Measurements from ENCODE around the gene FOSL2. TPM values are rescaled to one million over a fixed set of nuclear protein-coding genes. Genes with fewer than 3 reads are reported as not detected.
"Not testable (repeated sequence)": the region's sequence is repeated elsewhere in the genome, so short reads cannot be mapped to it uniquely, and the experiment has no call there.

Gene FOSL2
- polyA plus RNA-seq, 1 donor from 2014 or later, result 0.50 TPM

DNA sequence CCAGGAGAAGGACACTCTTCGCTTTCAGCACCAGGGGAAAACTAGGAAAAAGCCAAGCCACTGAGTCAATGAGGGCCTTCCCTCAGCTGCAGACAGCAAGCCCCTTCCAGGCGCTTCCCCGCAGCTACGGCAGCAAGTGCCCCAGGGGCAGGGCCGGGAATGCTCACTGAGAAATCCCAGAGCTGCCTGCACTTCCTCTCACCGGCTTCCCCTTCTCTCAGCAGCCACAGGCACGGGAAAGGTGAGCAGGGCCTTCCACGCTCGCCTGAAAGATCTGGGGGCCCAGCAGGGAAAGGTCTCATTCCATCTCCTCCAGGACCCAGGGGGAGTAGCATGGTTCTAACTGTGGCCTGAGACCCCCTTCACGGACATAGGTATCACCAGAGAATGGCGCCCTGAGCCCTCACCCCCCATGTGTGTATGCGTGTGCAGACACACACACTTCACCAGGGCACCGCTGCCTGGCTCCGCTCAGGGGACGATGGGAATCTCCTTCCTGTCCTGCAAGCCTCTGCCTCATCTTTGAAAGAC is 29.6 kb upstream of the FOSL2 start:
- Mint-ChIP-seq H3K4me3 (no peak overlapping the region), H3K36me3 (no peaks in the 10 kb centered on the region)

DNA sequence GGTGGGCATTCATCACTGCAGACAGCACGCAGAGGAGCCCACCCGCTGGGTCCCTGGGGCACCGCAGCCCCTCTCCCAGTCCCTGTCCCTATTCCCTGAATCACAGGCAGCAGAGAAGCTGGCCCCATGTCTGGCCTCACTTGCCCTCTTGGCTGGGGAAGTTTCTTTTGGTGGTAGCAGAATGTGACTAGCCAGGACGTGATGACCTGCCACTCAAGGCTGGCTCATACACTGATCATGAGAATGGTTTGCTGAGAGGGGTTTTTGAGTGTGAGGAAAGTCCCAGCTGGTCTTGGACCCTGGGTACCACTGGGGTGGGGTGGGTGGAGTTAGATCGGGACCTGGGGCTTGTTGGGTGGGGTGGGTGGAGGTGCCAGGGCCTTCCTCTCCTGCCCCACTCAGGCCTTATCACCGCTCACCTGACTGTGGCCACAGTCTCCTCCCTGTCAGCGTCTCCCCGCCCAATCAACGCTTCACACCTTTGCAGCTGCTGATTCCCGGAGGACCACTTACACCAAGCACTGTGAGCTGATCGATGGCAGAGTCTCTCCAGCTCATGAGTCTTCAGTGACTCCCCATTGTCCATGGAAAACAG is 28.9 kb upstream of the FOSL2 start:
- peaks cover 10 to 17% (median 11%) of the 10 kb centered on the region in 3 donors for H3K4me1 Mint-ChIP-seq
- H3K9me3 Mint-ChIP-seq, result peaks cover 0 to 2% (median 0%) of the 10 kb centered on the region in 3 donors
- no peak overlapping the region for H3K27ac Mint-ChIP-seq
- H3K36me3 Mint-ChIP-seq, result no peaks in the 10 kb centered on the region
- peaks cover 11% of the 10 kb centered on the region for H3K27me3 Mint-ChIP-seq
- peak overlapping the region in 1 of 4 donors; percentile 12 for H3K4me3 Mint-ChIP-seq

More for the DNA sequence above, 29.6 kb upstream of the FOSL2 start:
- Mint-ChIP-seq H3K27ac (no peak overlapping the region), H3K4me1 (peaks cover 10 to 17% (median 11%) of the 10 kb centered on the region in 3 donors), H3K9me3 (peaks cover 0 to 2% (median 0%) of the 10 kb centered on the region in 3 donors), H3K27me3 (peaks cover 11% of the 10 kb centered on the region)

DNA sequence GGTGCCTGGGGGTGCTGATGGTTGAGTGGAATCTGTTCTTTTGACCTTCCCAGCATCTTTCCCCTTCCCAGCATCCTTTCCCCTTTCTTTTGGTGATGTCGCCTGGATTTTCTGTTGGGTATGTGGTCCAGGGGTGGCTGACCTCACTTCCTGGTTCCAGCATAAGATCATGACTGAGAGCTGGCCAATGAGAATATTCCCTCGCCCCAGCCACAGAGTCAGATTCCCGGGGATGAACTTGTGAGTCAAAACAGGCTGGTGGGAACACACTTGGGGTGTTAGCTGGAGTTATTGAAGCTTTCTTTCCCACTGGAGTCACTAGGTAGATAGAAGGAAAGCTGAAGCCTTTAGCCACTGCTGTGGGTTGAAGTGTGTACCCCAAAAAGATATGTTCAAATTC is 28.0 kb upstream of the FOSL2 start:
- H3K9me3 Mint-ChIP-seq, result peaks cover 0 to 2% (median 0%) of the 10 kb centered on the region in 3 donors
- H3K36me3 Mint-ChIP-seq, result no peaks in the 10 kb centered on the region
- H3K27me3 Mint-ChIP-seq, result peaks cover 13% of the 10 kb centered on the region
- peaks cover 2 to 9% (median 7%) of the 10 kb centered on the region in 3 donors for H3K4me1 Mint-ChIP-seq
- peak overlapping the region in 1 of 4 donors; percentile 17 for H3K4me3 Mint-ChIP-seq
- peak overlapping the region in 1 of 3 donors; percentile 30 for H3K27ac Mint-ChIP-seq

DNA sequence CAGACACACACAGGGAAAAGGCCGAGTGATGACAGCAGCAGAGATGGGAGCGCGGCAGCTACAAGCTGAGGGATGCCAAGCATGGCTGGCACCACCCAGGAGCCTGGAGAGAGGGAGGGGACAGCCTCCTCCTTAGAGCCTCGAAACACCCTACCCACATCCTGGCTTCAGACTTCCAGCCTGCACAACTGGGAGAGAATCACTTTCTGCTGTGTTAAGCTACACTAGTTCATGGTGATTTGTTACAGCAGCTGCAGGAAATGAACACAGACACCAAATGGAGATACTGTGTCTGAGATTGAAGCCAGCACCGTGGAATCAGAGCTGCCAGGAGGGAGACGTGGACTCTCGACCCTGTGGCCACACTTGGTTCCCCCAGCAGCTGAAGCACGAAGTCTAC is 27.5 kb upstream of the FOSL2 start:
- peaks cover 1 to 7% (median 4%) of the 10 kb centered on the region in 3 donors for H3K4me1 Mint-ChIP-seq
- no peaks in the 10 kb centered on the region for H3K36me3 Mint-ChIP-seq
- H3K4me3 Mint-ChIP-seq, result peak overlapping the region in 1 of 4 donors; percentile 17
- H3K27ac Mint-ChIP-seq, result peak overlapping the region in 2 of 3 donors; percentile 30 to 40
- H3K27me3 Mint-ChIP-seq, result peaks cover 12% of the 10 kb centered on the region
- peaks cover 0 to 2% (median 0%) of the 10 kb centered on the region in 3 donors for H3K9me3 Mint-ChIP-seq

DNA sequence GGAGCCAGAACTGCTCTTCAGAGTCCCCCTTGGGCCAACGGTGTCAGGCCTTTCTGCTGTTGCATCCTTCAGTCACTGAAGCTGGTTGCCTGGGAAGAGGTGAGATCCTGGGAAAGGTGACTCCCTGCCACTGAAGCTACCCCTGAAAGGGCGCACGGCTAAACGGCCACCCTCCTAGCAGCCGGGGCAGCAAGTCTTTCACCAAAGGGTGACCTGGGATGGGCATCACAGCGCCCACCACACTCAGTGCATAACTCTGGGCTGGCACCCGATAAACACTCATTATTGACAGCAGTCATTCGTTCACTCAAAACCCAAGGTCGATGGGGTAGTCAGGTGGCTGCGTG is 26.5 kb upstream of the FOSL2 start:
- Mint-ChIP-seq H3K4me3 (peak overlapping the region in 1 of 4 donors; percentile 52), H3K4me1 (peaks cover 1 to 7% (median 4%) of the 10 kb centered on the region in 3 donors), H3K27ac (peak overlapping the region in 1 of 3 donors; percentile 10), H3K27me3 (peaks cover 12% of the 10 kb centered on the region), H3K9me3 (peaks cover 0 to 2% (median 0%) of the 10 kb centered on the region in 3 donors), H3K36me3 (no peaks in the 10 kb centered on the region)

DNA sequence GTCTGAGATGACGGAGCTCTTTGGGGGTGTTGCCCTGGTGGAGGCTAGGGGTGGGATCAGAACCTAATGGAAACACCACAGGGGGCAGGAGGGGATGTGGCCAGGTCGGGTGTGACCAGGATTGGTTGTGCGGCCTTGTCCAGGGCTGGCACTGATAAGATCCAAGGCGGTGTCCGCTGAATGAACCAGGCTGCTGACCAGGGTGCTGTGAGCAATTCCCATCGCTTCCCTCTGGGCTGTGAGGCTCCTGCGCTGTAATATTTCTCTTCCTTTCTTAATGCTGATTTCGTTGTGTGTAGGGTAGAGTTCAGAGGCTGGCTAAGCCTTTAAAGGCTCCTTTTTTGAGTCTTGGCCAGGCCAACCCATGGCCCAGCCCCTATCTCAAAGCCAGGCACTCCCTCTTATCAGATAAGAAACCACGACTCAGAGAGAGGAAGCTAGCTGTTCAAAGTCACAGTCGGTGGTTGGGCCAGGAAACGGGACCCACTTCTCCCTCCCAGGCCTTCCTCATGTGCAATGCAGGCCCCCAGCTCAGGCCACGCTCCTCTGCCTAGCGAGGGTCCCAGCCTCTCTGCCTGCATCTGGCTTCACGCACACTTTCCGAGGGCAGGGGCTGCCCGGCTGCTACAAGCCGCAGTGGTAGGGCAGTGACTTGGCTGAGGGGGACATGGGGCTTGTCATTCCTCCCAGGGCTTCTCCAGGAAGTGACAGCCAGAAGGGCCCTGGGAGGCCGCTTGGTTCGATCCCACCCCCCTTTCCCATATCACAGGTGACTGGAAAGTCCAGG is 26.0 kb upstream of the FOSL2 start:
- Mint-ChIP-seq H3K9me3 (peaks cover 0 to 2% (median 0%) of the 10 kb centered on the region in 3 donors), H3K4me3 (peak overlapping the region in 2 of 4 donors; percentile 1 to 52), H3K27ac (peak overlapping the region in 1 of 3 donors; percentile 10), H3K27me3 (peaks cover 12% of the 10 kb centered on the region), H3K4me1 (peaks cover 1 to 7% (median 4%) of the 10 kb centered on the region in 3 donors), H3K36me3 (no peaks in the 10 kb centered on the region)

DNA sequence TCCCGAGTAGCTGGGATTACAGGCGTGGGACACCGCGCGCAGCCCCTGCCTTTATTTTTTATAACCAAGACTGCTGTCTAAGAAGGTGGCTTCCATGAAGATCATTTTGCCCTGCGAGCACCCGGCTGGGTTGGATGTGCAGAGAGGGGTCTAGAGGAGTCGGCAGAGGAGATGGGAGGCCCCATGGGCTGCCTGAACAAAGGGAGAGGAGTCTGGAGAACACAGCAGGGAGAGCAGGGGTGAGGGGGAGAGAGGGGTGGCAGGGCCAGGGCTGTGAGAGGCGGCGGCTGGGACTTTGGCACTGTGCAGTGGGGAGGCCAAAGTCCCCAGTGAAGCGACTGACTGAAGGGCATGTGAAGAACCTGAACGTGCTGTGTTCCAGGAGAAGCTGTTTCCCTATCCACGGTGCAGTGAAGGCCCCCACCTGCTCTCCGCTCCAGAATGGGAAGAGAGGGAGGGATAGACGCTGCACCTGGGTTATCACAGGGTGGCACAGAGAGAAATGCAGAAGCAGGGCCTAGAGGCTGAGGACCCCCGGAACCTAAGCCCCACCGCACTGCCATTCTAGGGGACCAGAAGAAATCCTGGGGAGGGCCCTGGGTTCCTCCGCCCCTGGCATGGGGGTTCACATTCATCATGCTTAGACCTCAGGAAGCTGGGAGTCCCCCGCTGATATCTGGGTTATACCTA is 24.8 kb upstream of the FOSL2 start:
- H3K9me3 Mint-ChIP-seq, result peaks cover 0 to 2% (median 0%) of the 10 kb centered on the region in 3 donors
- H3K4me1 Mint-ChIP-seq, result peaks cover 1 to 7% (median 4%) of the 10 kb centered on the region in 3 donors
- no peak overlapping the region for H3K4me3 Mint-ChIP-seq
- H3K27ac Mint-ChIP-seq, result peak overlapping the region in 1 of 3 donors; percentile 35
- H3K27me3 Mint-ChIP-seq, result peaks cover 9% of the 10 kb centered on the region
- no peaks in the 10 kb centered on the region for H3K36me3 Mint-ChIP-seq

DNA sequence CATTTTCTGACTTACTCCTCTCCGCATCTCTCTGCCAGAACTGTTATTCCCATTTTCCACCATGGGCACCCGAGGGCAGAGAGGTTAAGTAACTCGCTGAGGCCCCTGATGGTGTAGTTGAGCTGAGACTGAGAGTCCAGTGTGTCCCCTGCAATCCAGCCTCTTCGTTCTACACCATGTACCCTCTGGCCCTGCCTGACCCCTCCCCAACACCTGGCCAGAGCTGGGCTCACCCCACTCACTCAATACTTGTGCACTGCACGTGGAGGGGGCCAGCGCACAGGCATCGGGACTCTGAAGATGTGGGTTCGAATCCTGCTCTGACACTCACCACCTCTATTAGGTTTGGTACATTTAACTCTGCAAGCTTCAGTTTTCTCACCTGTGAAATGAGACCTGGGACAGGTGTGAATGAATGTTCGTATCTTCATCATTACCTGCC is 24.3 kb upstream of the FOSL2 start:
- no peaks in the 10 kb centered on the region for H3K36me3 Mint-ChIP-seq
- no peak overlapping the region for H3K27ac Mint-ChIP-seq
- H3K4me1 Mint-ChIP-seq, result peaks cover 1 to 7% (median 4%) of the 10 kb centered on the region in 3 donors
- H3K27me3 Mint-ChIP-seq, result peaks cover 9% of the 10 kb centered on the region
- H3K4me3 Mint-ChIP-seq, result no peak overlapping the region
- H3K9me3 Mint-ChIP-seq, result peaks cover 0 to 2% (median 0%) of the 10 kb centered on the region in 3 donors

DNA sequence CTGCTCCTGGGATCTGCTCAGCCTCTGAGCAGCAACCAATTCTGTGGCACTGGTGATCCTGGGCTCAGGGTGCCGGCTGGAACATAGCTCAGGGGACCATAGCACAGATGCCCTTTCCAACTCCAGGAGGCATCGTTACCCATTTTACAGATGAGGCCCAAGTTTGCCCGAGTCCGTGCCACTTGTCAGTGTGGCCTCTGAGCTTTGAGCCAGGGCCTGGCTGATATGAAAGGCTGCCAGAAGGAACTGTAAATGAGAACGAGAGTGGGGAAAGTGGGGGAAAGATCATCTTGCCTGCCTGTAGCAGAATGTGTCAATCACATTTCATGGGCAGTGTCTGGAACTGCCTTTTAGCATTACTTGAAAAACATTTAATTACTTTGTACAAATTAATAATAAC is 23.3 kb upstream of the FOSL2 start:
- H3K4me3 Mint-ChIP-seq, result no peak overlapping the region
- H3K27me3 Mint-ChIP-seq, result peaks cover 9% of the 10 kb centered on the region
- H3K36me3 Mint-ChIP-seq, result no peaks in the 10 kb centered on the region
- H3K4me1 Mint-ChIP-seq, result peaks cover 1 to 7% (median 4%) of the 10 kb centered on the region in 3 donors
- peak overlapping the region in 1 of 3 donors; percentile 50 for H3K27ac Mint-ChIP-seq
- H3K9me3 Mint-ChIP-seq, result no peaks in the 10 kb centered on the region

DNA sequence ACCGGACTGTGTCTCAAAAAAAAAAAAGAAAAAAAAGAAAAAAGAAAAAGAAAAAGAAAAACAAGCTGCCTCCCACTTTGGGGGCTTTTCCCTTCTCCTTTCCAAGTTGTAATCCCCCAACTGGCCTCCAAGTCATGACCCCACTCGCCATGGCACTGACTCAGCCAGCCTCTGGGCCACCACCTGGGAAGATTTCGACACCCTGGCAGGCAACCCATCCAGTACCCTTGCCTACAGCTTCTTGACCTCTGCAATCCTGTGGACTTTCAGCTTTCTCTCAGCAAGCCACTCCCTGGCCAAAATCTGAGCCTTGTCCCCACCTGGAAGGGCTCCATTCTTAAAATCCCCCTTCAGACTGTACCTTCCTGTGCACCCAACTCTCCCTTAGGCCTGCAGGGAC is 22.3 kb upstream of the FOSL2 start:
- Mint-ChIP-seq H3K36me3 (no peaks in the 10 kb centered on the region), H3K4me1 (peaks cover 1 to 7% (median 4%) of the 10 kb centered on the region in 3 donors), H3K4me3 (no peak overlapping the region), H3K27ac (peak overlapping the region in 1 of 3 donors; percentile 17), H3K9me3 (no peaks in the 10 kb centered on the region), H3K27me3 (peaks cover 9% of the 10 kb centered on the region)

DNA sequence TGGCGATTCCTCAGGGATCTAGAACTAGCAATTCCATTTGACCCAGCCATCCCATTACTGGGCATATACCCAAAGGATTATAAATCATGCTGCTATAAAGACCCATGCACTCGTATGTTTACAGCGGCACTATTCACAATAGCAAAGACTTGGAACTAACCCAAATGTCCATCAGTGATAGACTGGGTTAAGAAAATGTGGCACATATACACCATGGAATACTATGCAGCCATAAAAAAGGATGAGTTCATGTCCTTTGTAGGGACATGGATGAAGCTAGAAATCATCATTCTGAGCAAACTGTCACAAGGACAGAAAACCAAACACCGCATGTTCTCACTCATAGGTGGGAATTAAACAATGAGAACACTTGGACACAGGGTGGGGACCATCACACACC is 20.9 kb upstream of the FOSL2 start:
- not testable (repeated sequence) for H3K36me3 Mint-ChIP-seq, H3K4me3 Mint-ChIP-seq, H3K9me3 Mint-ChIP-seq, H3K27ac Mint-ChIP-seq, H3K4me1 Mint-ChIP-seq, H3K27me3 Mint-ChIP-seq

DNA sequence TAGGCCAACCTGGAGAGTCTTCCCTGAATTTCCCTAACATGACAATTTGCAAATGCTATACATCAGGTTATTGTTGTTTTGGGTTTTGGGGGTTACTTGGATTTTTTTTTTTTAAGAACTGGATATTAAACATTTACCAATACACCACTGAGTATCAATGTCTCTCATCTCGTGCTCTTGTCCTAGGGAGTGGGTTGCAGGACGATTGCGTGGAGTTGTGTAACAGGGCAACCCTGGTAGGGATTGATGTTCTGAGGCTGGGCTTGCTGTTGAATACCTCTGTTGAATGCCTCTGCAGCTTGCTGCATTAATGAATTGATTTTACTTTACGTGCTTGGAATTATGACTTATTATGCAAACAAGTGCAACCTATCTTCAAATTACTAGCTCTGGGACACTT is 18.8 kb upstream of the FOSL2 start:
- H3K9me3 Mint-ChIP-seq, result no peaks in the 10 kb centered on the region
- peaks cover 5% of the 10 kb centered on the region for H3K27me3 Mint-ChIP-seq
- no peaks in the 10 kb centered on the region for H3K36me3 Mint-ChIP-seq
- peaks cover 1 to 2% (median 2%) of the 10 kb centered on the region in 3 donors for H3K4me1 Mint-ChIP-seq
- no peak overlapping the region for H3K27ac Mint-ChIP-seq
- no peak overlapping the region for H3K4me3 Mint-ChIP-seq

DNA sequence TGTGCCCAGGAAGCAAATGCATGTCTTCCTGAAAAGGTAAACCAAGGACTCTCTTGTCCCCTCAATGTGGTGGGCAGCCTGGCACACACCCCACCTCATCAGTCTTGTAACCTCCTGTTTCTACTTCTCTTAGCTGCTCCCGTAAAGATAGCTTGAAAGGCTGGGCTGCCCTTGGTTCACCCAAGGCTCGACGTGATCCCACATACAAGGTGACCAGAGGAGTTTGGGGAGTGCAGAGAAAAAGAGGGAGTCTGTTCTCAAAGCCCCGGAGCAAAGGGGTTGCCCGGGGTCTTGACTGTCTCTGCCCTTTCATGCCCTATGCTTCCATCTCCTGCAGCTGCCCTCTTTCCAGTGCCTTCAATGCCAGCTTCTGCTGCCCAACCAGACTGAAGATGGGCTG is 18.3 kb upstream of the FOSL2 start:
- peaks cover 6% of the 10 kb centered on the region for H3K27me3 Mint-ChIP-seq
- no peaks in the 10 kb centered on the region for H3K36me3 Mint-ChIP-seq
- H3K4me3 Mint-ChIP-seq, result no peak overlapping the region
- peaks cover 5 to 6% (median 6%) of the 10 kb centered on the region in 3 donors for H3K4me1 Mint-ChIP-seq
- no peak overlapping the region for H3K27ac Mint-ChIP-seq
- no peaks in the 10 kb centered on the region for H3K9me3 Mint-ChIP-seq

DNA sequence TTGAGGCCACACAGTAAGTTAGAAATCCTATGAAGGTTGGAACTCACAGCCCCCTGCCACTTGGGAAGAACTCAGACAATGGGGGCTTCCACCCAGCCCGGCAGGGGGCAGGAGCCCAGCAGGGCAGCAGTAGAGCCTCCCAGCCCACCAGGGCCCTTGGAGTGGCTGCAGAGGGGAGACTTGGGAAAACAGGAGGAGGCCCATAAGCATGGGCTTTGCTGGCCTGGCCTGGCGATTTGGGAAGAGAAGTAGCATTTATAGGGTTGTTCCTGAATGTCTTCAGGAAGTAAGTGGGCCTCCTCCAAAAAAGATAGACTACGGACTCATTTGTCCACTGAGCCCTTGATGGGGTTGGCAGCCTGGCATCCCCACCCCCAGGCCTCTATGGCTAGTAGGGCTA is 17.4 kb upstream of the FOSL2 start:
- Mint-ChIP-seq H3K9me3 (no peaks in the 10 kb centered on the region), H3K27ac (no peak overlapping the region), H3K4me3 (no peak overlapping the region), H3K27me3 (peaks cover 6% of the 10 kb centered on the region), H3K4me1 (peaks cover 7 to 8% (median 8%) of the 10 kb centered on the region in 3 donors), H3K36me3 (no peaks in the 10 kb centered on the region)
